ENCODE data around the gene SLC35A5.

Gene SLC35A5

DNA sequence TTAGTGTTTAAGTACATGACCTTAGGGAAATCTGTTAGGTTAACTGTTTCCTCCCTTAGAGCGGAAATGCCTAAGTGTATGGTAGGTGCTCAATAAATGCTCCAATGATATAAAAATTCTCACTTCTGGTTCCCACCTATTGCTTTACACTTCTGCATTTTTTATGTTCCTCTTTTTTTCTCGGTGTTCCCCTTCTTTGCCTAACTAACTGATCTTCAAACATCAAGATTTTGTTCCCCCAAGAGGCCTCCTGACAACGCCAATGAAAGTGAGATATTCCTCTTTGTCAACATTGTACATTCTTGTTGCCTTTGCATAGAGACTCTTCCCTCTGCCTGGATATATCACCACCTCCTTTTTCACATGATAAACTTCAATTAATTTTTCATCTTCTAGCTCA is 17.4 kb downstream of the SLC35A5 start:
- no peak for DNase-seq

DNA sequence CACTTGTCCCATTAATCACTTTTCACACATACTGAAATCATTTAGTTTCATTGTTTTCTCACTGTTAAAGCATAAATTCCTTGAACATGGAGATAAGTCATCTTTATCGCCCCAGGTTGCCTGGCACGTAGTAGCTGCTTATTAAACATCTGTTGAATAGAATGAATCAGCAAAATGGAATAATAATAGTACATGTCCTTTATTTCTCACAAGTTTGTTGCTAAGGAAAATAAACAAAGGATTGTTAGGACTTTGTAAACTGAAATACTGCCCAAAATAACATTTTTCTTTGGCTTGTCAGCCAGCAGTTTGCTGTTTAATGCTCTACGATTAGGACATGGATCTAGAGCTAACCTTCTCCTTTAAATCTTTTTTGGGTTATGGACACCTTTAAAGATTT is 17.9 kb downstream of the SLC35A5 start:
- no peak for DNase-seq

DNA sequence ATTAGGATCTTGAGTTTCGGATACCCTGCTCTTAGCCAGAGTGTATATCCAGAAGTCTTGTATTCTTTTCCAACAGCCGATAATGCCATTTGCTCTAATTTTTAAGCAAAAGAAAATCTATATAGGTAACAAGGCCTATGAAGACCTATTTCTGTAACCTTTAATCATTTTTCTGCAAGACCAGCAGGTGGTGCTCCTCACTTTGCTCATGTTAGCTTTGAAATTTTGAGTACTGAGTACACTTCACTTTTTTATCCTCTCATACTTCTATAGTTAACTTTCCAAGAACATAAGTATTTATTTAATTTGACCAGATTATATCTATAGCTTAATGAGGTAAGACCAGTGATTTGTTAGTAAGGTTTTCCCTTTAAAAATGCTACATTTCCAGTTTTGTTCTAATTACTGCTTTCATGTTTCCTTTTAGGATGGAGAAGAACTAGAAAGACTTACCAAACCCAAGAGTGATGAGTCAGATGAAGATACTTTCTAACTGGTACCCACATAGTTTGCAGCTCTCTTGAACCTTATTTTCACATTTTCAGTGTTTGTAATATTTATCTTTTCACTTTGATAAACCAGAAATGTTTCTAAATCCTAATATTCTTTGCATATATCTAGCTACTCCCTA is 20.5 kb downstream of the SLC35A5 start:
- no peak for DNase-seq

DNA sequence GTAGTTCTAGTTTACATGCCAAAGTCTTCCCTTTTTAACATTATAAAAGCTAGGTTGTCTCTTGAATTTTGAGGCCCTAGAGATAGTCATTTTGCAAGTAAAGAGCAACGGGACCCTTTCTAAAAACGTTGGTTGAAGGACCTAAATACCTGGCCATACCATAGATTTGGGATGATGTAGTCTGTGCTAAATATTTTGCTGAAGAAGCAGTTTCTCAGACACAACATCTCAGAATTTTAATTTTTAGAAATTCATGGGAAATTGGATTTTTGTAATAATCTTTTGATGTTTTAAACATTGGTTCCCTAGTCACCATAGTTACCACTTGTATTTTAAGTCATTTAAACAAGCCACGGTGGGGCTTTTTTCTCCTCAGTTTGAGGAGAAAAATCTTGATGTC is 21.3 kb downstream of the SLC35A5 start:
- no peak for DNase-seq

DNA sequence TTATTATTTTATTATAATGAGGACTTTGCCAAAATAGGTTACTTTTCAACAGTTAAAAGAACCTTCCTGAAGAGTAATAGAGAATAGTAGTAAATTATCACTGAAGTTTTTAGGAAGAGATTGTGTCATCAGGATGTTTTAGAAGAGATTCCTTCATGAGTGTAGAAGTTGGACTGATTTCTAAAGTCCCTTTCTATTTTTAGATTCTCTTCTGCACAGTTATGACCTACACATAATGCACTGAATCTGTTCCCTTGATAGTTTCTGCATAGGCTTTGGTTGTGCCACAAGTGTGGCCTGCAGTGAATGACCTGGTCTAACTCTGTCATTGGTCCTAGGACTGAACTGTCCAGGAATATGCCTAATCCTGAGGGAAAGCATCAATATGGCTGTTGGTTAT is 23.9 kb downstream of the SLC35A5 start:
- no peak for DNase-seq

DNA sequence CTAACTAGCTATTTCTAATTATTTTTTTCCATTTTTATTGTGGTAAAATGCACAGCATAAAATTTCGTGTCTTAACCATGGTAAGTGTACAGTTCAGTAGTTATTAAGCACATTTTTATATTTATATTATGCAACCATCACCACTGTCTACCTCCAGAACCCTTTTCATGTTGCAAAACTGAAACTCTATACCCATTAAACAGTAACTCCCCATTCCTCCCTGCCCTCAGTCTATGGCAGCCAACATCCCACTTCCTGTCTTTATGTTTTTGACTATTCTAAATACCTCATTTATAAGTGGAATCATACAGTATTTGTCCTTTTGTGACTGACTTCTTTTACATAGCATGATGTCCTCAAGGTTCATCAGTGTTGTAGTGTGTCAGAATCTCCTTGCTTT is 25.5 kb downstream of the SLC35A5 start:
- DNase-seq, result no peak

DNA sequence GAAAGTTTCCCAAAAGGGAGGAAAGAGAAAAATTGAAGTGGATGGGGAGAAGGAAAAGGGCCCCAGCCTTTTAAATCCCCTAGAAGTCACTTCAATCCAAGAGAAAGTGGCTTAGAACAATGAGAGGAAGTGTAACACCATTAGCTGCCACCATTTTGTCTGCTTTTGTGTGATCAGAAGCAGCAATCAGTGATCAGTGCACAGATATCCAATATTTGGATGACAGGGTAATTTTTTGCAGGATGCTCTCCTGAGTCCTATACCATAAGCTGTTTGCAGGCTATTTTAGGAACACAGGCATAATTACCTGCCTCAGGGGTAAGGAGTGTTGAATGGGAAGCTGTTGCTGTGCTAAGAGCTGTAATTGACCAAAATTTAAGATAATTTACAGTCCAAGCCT is 31.4 kb downstream of the SLC35A5 start:
- no peak for DNase-seq

DNA sequence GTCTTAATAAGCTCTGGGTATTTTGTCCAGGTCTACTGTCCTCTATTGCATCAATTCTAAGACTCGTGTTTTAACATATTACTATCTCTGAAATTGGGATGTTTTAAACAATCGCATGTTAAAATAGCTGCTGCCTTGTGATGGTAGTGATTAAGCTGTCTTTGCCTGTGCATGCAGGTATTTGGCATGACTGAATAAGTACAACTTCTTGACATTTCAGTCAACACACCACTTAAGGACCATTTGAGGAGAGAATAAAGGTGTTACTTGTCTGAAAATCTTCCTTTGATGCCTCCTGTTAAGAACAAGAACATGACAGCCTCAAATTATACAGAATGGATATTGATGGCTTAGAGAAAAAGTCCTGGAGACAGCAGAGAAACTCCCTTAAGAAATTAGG is 33.0 kb downstream of the SLC35A5 start:
- DNase-seq, result no peak

DNA sequence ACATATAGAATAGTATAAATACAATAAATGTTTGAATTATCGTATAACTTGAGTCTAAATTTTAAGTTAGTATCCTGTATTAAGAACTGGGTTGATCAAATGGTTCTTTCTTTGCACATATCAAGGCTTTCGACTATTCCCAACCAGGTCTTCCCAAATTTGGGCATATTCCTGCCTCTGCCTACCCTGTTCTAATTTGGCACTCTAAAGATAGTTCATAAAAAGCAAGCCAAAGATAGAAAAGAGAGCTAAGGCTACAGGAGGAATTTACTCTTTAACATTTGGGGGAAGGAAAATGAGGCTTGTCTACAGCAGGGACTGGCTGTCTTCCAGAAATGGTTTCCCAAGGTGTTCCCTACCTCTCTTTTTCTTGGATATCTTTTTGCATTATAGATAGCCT is 36.1 kb downstream of the SLC35A5 start:
- no peak for DNase-seq

DNA sequence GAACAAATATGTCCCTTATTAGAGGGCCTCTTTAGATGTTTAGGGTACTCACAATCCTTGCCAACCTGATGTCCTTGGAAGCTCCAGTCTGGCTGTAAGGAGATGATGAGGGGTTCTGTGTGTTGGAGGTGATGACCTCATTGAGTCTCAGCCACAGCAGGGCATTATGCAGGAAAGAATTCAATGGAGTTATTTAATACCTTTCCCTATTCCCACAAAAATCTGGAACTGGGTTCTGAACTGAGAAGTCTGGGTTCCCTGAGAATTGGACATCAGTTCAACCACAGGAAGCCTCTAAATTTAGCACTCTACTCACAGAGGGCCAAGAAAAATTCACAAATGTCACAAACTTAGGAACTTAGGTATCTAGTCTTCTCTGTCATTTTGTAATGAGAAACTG is 36.9 kb downstream of the SLC35A5 start:
- DNase-seq, result no peak

DNA sequence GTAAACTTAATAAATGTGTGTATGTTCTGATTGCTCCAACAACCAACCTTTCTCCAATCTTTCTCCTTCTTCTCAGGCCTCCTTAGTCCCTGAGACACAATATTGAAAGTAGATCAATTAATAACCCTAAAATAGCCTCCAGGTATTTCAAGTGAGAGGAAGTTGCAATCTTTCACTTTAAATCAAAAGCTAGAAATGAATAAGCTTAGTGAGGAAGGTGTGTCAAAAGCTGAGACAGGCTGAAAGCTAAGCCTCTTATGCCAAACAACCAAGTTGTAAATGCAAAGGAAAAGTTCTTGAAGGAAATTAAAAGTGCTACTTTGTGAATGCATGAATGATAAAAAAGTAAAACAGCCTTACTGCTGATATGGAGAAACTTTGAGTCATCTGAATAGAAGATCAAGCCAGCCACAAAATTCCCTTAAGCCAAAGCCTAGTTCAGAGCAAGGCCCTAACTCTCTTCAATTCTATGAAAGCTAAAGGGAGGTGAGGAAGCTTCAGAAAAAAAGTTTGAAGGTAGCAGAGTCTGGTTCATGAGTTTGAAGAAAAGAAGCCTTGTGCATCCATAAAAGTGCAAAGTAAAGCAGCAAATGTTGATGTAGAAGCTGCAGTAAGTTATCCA is 40.5 kb downstream of the SLC35A5 start:
- no peak for DNase-seq

DNA sequence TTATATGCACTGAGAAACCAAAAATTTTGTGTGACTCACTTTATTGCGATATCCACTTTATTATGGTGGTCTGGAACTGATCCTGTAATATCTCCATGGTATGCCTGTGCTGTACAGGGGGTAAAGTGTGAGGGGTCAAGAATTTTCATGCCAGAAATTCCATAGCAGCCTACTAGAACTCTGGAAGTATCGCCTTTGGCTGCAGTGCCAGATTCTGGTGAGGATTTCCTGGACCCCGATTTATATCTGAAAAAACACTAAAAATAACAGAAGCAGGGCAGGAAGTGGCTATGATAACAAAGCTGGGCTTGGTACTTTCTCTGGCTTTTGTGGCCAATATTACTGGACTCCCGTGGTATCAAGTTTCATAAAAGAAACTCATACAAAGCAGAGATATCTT is 42.7 kb downstream of the SLC35A5 start:
- no peak for DNase-seq

DNA sequence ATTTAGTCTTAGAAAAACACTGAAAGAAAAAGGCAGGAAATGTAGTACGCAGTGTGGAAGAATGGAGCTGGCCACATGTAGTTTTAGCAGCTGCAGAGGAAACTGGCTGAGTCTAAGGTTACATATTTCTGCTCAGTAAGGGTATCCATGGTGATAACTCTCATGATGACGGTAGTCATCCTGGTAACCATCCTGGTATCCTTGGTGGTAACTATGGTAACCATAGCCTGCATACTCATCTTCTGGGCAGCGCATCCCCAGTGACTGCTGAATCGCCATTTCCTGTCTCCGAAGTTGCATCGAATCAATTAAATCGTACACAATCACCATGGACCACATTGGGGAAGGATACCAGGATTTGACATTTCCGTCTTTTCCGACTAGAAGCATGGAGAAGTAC is 43.4 kb downstream of the SLC35A5 start:
- no peak for DNase-seq

DNA sequence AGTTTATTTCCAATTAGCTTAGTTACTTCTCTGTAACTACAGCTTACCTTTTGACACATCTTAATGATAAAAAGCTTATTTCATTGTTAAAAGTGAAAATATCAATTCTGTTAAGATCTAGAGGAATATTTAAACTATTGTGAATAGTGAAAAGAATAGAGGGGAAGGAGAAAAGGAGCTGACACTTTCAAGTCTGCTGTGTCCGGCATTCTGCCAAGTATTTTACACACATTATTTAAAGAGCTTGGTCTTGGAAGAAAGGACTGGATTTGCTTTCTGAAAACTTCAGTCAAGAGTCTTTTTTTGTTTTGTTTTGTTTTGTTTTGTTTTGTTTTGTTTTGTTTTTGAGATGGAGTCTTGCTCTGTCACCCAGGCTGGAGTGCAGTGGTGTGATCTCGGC is 44.3 kb downstream of the SLC35A5 start:
- no peak for DNase-seq

DNA sequence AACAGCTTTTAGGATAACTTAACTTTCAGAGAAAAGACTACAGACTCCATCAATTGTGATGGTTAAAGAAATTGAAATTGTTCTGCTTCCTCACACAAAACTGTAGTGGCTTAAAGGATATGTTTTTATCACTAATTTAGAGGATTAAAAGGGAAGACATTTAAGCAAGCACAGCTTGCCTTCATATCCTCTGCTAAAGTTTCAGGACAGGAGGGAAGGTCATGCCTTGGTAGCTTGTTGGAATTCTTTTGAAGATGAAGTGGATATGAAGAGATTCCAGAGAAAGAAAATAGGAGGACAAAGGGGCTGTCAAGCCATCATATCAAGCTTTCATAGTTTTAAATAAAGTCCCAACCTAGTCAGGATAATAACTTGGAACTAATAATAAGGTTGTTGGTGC is 46.0 kb downstream of the SLC35A5 start:
- DNase-seq, result no peak

DNA sequence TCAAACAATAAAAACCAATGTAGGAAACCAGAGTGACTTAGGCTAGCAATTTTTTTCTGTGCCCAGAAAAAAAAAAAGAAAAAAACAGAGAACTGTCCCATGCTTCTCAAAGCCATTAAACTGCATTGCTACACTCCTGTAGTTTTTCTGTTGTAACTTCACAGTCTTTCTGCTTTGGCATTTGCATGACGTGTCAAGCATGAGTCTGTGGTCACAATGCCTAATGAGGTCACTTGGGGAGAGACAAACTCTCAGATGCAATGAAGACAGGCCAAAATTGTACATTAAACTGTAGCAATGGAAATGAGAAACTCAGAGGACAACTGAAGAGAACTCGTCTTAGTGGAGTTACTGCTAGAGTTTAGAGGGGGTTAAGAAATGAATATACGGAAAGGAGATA is 48.3 kb downstream of the SLC35A5 start:
- DNase-seq, result no peak

DNA sequence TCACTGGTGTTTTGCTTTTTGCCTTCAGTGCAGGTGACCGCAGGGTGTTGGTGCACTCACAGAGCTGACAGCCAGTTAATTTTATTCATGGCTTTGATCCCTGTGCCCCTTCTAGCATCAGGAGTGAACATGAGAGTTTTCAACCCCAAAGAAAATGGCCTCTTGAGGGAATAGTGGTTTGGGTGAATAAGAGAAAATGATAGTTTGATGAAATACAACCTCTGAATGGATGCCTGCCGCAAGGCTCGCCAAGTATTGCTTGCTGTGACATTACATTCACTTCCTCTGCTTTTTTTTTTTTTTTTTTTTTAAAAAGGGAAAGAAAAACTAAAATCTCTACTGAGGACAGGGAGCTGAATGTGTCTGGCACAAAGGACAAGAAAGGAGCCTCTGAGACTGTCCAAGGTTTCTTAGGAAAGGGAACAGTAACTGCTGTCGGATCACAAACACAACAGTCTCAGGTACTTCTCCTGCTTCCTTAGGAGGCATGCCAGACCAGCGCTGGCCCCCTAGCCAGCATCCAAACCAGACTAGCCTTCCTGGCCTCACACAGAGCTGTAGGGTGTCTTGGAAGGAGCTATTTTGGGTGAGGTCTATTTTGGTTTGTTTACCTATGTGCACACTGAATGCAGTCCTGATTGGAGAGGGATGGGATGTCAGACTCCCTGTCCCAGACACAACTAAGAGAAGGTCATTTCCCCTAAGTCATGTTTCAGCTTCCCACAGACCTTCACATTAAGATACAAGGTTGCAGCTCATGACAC is 50.1 kb downstream of the SLC35A5 start:
- DNase-seq, result peak; percentile 53

DNA sequence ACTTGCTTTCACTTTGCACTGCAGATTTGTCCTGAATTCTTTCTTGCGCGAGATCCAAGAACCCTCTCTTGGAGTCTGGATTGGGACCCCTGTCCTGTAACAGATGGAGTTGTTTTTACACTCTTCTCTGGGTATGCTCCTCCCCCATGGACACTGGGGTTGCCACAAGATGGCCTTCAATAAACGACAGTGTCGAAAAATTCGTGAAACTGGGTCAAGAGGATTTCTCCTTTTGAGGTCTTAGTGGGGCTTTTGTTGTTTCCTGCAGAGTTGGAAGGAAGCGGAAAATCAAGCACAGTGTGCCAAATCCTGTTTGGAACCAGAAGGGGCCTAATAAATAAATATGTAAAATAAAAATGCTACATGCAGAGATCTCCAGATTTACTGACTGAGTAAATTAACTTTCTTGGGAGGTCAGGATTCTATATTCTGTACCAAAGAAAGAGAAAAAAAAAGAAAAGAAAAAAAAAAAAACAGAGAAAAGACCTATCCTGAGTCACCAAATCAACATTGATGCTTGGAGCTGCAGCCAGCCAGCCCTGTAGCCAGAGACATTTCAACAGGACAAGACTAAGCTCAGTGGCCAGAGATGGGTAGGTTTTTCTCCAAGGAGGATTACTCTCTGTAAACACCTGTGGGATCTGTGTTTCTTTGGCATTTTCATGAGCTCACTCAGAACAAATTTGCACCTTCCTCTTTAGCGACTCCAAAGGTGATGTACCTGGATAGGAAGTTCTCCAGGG is 54.3 kb downstream of the SLC35A5 start:
- no peak for DNase-seq

DNA sequence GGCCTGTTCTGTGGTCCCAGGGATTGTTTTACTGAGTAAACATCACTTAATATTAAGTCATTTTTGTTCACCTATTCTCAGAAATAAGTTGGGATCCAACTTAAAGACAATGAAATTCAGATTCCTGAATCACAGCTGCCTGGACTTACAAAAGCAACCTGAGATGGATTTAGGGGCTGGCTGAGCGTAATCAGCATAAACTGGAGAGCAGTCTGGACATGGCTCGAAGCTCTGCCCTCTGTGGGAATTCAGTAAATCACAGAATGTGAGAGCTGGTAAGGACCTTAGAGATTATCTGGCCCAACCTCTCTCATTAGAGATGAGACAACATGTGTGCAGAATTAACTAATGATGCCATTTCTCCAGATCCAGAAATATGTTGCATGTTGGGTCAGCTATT is 55.4 kb downstream of the SLC35A5 start:
- no peak for DNase-seq

DNA sequence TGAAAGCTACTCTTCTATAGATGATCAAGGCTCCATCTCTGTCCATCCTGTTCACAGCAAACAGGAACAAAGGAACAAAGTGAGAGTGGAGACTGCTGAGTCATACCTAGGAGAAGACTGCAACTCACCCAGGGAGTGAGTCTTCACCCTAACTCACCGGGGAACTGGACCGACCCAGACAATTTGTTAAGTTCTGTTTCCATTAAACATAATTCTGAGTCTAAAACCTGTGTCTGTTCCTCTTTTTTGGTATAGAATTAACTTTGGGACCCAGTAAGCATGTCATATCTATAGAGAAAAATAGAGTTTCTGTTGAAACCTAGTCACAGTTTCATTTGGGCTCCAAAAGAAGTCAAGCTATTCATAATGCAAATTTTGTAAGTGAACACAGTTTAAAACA is 57.5 kb downstream of the SLC35A5 start:
- no peak for DNase-seq

DNA sequence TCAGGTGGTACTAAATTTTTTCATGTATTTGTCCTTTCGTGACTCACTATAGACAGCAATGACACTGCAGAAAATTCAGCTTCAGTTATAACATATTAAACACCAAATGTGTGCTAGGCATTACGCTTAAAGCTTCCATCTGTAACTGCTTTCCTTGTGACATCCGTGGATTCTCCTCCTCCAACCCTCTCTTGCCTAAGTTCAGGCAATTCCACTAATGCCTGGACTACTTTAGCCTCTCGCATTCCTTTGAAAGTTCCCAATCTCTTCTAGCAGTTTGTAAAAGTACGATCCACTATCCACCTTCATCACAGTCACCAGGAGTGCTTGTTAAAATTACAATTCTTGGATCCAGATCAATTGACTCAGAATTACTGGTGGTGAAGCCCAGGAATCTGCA is 61.4 kb downstream of the SLC35A5 start:
- no peak for DNase-seq

DNA sequence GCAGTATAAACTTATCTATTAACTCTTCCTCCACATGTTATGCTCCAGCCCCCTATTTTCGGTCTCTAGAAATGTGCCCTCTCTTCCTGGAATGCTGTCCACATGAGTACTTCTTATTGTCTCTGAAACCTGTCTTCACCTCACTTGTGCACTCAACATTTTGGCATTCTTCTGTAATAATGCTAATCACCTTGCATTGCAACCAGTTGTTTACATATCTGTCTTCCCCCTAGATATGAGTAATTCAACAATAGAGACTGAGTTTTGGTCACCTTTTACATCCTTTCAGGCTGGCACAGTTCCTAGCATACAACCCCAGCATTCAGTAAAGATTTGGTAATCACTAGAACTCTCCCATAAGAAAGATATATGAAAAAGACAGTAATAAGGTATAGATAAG is 61.9 kb downstream of the SLC35A5 start:
- no peak for DNase-seq

DNA sequence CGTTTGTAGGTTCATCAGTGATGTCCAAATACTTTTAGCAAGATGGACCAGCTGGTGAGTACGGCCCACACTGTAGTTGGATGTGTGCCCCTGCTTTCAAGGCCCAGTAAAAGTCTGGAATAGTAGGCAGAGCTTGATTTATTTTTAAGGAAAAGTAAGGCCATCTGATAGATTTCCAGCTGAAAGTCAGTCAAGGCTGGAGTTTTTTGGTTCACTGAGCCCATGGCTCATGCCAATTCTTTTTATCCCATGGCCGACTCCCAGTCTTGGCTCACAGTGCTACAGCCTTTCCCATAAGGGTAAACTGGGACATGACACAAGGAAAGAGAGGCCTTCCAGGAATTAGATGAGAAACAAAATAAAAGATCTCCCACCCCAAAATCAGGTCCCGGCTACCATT is 65.6 kb downstream of the SLC35A5 start:
- no peak for DNase-seq

DNA sequence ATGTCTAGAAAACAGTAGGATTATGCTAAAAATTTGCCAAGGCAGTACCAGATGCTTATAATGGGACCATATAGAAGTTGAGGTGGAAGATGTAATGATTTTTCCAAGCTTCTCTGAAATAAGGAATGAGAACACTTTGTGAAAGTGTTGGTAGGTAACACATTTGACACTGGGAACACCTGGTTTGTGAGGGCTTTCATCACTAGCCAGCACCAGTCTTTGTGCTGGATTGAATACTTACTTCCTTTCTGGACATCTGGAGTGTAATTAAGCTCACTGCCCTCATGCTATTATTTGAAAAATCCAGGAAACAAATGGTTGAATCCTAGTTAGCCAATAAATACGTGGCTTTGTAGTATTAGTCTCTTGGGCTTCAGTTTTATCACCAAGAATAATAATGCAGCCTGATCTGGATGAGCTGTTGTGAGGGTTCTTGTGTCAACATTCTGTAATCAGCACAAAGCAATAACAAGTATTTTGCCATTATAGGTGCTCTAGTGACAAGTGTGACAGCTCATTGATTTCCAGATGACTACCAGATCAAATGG is 66.1 kb downstream of the SLC35A5 start:
- no peak for DNase-seq
